ENCODE results near the gene AFF3.

The AFF3 gene

DNA sequence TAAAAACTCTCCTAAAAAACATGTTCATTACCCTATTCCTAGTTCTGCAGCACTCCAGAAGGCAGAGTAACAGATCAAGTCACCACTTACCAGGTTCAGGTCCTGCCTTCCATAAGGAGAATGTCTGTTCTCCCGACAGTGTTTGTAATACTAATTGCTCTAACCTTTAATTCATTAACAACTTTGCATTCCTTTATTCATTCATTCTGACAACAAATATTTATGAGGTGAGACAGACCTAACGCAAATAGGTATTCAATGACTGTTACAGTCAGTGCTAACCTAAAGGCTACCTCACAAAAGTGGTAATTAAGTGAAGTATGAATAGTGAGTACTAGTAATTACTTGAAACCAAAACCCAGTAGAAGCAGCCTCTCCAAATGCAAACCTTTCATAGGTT, 224.0 kb downstream of the AFF3 start:
- no peak for DNase-seq (ENCODE audit: extremely low read depth, low read depth)
- TF ChIP-seq, protein P1, sequence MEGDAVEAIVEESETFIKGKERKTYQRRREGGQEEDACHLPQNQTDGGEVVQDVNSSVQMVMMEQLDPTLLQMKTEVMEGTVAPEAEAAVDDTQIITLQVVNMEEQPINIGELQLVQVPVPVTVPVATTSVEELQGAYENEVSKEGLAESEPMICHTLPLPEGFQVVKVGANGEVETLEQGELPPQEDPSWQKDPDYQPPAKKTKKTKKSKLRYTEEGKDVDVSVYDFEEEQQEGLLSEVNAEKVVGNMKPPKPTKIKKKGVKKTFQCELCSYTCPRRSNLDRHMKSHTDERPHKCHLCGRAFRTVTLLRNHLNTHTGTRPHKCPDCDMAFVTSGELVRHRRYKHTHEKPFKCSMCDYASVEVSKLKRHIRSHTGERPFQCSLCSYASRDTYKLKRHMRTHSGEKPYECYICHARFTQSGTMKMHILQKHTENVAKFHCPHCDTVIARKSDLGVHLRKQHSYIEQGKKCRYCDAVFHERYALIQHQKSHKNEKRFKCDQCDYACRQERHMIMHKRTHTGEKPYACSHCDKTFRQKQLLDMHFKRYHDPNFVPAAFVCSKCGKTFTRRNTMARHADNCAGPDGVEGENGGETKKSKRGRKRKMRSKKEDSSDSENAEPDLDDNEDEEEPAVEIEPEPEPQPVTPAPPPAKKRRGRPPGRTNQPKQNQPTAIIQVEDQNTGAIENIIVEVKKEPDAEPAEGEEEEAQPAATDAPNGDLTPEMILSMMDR (IDR thresholded peaks at IDR 0.05; ENCODE audit: low read depth, low read length), result no peak

DNA sequence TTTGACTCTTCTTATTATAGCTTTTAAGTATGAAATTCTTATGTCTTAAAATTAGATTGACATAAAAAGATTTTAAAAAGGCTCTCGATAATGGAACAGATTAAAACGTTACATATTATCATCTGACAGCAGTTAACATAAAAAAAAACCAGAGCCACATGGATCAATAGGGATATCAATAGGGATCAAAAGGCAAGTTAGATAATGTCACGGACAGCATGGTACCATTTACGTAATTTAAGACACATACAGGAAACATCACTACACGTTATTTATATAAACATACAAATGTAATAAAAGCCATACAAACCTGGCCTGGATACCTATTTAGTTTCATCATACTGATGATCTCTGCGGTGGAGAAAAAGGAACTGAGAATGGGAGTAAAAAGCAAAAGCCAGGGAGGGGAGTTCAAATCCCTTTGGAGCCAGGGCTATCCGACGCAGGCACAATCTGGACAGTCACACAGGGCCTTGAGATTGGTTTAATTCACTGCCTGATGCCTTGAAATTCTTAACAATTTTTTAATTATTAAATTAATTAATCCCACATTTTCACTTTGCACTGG, 227.2 kb downstream of the AFF3 start:
- no peak for DNase-seq (ENCODE audit: extremely low read depth, low read depth)
- TF ChIP-seq, protein P1 (IDR thresholded peaks at IDR 0.05; ENCODE audit: low read depth, low read length), result no peak

DNA sequence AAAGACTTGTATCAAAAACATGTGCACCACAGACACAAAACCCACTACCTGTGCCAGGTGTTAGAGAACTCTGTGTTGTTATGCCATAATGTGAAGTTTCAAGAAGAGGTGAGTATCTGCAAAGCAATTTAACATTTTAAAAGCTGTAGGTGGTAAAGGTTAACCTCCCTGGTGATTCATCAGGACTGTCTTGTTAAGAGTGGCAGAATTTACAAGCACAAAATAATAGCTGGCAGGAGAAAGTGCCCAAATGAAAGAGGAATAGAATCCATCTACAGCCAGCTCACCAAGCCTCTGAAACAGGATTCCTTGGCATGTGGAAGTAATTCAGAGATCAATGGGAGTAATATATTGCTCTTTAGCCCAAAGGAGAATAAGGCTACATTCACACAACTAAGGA, 230.7 kb downstream of the AFF3 start:
- TF ChIP-seq, protein P1 (IDR thresholded peaks at IDR 0.05; ENCODE audit: low read depth, low read length), result no peak
- no peak for DNase-seq (ENCODE audit: extremely low read depth, low read depth)

DNA sequence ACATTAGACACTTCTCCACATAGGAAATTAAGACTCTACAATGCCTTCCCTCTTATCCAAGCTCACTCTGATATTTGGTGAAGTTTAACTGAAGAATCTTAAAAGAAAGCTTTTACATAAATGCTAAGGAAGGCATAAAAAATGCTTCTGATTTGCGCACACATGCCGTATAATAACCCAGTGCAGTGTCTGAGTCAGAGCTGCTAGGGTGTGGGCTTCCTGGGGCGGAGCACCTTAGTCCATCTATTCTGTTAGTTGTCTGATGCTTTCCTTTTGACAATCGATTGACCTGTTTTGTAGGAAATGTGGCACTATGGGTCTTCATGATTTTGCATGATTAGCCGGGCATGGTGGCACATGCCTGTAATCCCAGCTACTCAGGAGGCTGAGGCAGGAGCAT, 231.5 kb downstream of the AFF3 start:
- DNase-seq (ENCODE audit: extremely low read depth, low read depth), result no peak
- TF ChIP-seq, protein P1 (IDR thresholded peaks at IDR 0.05; ENCODE audit: low read depth, low read length), result no peak

DNA sequence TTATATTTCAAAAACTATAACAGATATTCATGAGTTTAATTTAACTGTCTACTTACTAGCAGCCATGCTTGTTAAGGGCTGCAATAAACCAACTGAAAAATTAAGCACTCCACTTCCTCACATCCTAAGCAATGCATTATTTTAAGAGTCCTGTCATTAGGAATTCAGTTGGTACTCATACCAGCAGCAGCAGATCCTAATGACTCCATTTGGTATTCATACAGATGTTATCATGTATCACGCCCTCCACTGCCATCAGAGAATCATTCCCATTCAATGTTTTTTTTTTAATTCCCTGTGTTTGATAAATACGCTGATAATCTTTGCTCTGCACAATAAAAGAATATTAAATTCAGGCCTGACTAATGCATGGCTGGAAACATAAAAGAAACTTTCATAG, 236.8 kb downstream of the AFF3 start:
- no peak for DNase-seq (ENCODE audit: extremely low read depth, low read depth)
- TF ChIP-seq, protein P1 (IDR thresholded peaks at IDR 0.05; ENCODE audit: low read depth, low read length), result no peak

DNA sequence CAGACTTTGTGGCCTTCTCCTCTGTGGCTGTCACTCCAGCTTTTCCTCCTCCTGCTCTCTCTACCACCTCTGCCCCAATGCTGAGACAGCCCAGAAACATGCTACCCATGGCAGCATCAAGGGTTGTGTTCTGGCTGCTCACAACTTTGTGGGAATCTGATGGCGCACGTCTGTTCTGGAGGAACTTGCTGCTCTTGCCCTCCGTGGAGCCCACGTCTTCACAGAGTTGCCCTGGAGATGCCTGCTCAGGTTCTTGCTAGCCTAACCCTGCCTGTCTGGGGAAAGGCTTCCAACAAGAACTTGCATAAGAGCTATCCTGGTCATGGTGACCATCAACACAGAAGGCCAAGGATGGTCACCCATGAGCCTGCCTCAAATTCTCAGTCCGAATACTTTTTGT, 237.4 kb downstream of the AFF3 start:
- TF ChIP-seq, protein P1 (IDR thresholded peaks at IDR 0.05; ENCODE audit: low read depth, low read length), result no peak
- no peak for DNase-seq (ENCODE audit: extremely low read depth, low read depth)

DNA sequence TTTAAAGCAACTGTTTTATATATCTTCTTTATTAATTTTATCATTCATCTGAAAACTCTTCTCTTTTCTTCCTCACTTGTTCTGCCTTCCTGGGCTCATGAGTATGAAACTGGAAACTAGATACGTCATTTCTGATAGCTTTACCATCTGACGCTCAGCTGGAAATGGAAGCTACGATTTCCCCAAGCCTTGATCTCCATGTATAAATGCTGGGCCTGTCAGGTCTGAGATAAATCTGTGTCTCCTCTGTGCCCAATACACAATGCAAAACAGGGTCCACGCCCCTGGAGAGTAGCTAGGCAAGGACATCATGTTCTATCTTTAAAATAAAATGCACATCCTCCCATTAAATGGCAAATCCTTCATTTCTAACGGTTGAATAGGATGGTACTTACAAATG, 238.4 kb downstream of the AFF3 start:
- no peak for DNase-seq (ENCODE audit: extremely low read depth, low read depth)
- TF ChIP-seq, protein P1 (IDR thresholded peaks at IDR 0.05; ENCODE audit: low read depth, low read length), result no peak

Measured in AG09319 (cell line).